Transverse colon (tissue), 4 donors: ENCODE data around the gene SDF2L1. TPM values are rescaled to one million over a fixed set of nuclear protein-coding genes. Genes with fewer than 3 reads are reported as not detected.
A peak's percentile ranks its signal among the peaks of the same experiment; 100 is the strongest.

Source experiments
- DNase-seq: peaks from one replicate; pipeline ENCODE4 v3.0.0-alpha.2; 2019
- H3K27ac ChIP-seq, 4 donors: fragments of 200-600 bp; sonication (generic); 2 replicates each; pipeline ENCODE4 v1.5.1; 2016 to 2018; ENCODE audit warnings: inconsistent platforms in 4 of 4
- H3K27me3 ChIP-seq: fragments of 200-600 bp; sonication (generic); 2 replicates; pipeline ENCODE4 v1.5.1; 2017; ENCODE audit warnings: inconsistent platforms
- H3K36me3 ChIP-seq, 4 donors: fragments of 200-600 bp; sonication (generic); 2 replicates each; pipeline ENCODE4 v1.5.1; 2017 to 2019; ENCODE audit warnings: inconsistent platforms in 4 of 4
- H3K4me1 ChIP-seq, 4 donors: fragments of 200-600 bp; sonication (generic); 2 replicates each; pipeline ENCODE4 v1.5.1; 2017 to 2020; ENCODE audit warnings: inconsistent platforms in 4 of 4
- H3K4me3 ChIP-seq, 4 donors: fragments of 200-600 bp; sonication (generic); 1 replicate in 1 of 4; 2 replicates in 3 of 4; pipeline versions ENCODE4 v1.5.1 to v1.6.1; 2017 to 2019; ENCODE audit warnings: inconsistent platforms in 4 of 4
- H3K9me3 ChIP-seq, 2 donors: fragments of 200-600 bp; sonication (generic); 2 replicates each; pipeline ENCODE4 v1.5.1; 2017 to 2019; ENCODE audit warnings: inconsistent platforms in 2 of 2
- EP300 ChIP-seq: sonication (generic); formaldehyde crosslinking; IDR thresholded peaks from one replicate; pipeline ENCODE4 v1.6.1; 2017; ENCODE audit warnings: antibody characterized with exemption, low read depth
- POLR2A ChIP-seq: fragments of 450-650 bp; IDR thresholded peaks from one replicate; pipeline ENCODE4 v1.6.1; 2016; ENCODE audit warnings: antibody characterized with exemption, mild to moderate bottlenecking, moderate library complexity
- POLR2AphosphoS5 ChIP-seq, 3 donors: sonication (generic); formaldehyde crosslinking; IDR thresholded peaks; one replicate each; pipeline ENCODE4 v1.6.1; 2016; ENCODE audit warnings: antibody characterized with exemption in 3 of 3
- WGBS, 2 donors: methylation state at CpG; one replicate each; pipeline ENCODE4 v1.1.5; 2018; ENCODE audit warnings: low coverage in 1 of 2; 5-methylcytosine and 5-hydroxymethylcytosine counted together
- in situ Hi-C, 4 donors: fragments of 200-750 bp; cut with MboI; loops; one replicate each; pipeline versions ENCODE4 v1.15.0 to v1.15.1; 2017; ENCODE audit warnings: low sequenced_read_pairs in 3 of 4, low pct_ligation_motif_present in 1 of 4, low pct_unique_long_range_greater_than_20kb in 1 of 4
- intact Hi-C: fragments of 100-400 bp; cut with DNase I; formaldehyde crosslinking; loops from one replicate; pipeline ENCODE4 v1.15.1; 2023; ENCODE audit warnings: low total_unique reads
- total RNA-seq, 4 donors: library from RNA; depleted of rRNA; stranded (reverse); fragments of >200 nt; gene quantifications; one replicate each; pipeline ENCODE4 v1.1.0, GENCODE V29; 2016
- TF ChIP-seq, protein P1 (sequence below), 5 experiments: fragments of 200-600 bp in 3 of 5; fragments of 450-650 bp in 2 of 5; sonication (generic) in 3 of 5; IDR thresholded peaks; 1 replicate in 2 of 5; 2 replicates in 3 of 5; pipeline ENCODE4 v1.5.1; 2016 to 2017; ENCODE audit warnings: antibody characterized with exemption in 5 of 5, inconsistent platforms in 3 of 5, mild to moderate bottlenecking in 2 of 5, moderate library complexity in 1 of 5

Gene SDF2L1
- total RNA-seq, 4 donors from 2014 or later = 34.0 to 55.7 (median 39.5) TPM; not detected in 1

DNA sequence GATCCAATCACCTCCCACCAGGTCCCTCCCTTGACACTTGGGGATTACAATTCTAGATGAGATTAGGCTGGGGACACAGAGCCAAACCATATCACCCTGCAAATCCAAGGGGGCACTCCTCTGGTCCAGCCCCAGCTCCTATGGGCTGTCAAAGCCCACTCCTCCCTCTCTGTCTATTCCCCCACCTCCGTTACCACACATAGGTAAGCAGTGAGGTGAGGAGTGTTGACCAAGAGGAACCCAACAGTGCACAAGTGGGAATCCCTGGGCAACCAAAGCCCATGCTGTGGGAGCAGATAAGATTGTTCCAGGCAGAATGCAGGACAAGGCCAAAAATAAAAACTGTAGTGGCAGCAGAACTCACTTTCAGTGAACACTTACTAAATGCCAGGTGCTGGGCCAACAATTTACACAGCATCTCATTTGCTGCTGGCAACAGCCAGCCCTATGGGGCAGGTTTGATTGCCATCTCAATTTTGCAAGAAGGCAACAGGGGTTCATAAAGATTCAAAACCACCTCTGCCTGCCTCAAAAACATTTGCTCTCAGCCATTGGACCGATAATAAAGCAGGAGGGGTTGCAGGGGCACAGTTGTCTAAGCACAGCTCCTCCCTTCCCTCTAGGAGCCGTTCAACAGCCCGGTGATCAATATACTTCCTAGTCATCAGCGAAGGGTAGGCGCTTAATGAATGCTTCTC is 8.9 kb downstream of the SDF2L1 start:
- Histone ChIP-seq H3K27me3 (no peaks in the 10 kb centered on the region), H3K9me3 (no peaks in the 10 kb centered on the region), H3K36me3 (no peaks in the 10 kb centered on the region), H3K4me3 (peak overlapping the region in 2 of 4 donors; percentile 42 to 55), H3K27ac (no peak overlapping the region), H3K4me1 (peaks cover 13 to 23% (median 15%) of the 10 kb centered on the region in 4 donors)
- in situ Hi-C loops (loop anchor here in 1 of 4 donors (5.0 kb wide), 1 partner anchor 51 kb away; no protein-coding TSS in a partner anchor), intact Hi-C loops (loop anchor here (5.0 kb wide), 1 partner anchor 956 kb away; no protein-coding TSS in a partner anchor)
- TF ChIP-seq, protein P1, sequence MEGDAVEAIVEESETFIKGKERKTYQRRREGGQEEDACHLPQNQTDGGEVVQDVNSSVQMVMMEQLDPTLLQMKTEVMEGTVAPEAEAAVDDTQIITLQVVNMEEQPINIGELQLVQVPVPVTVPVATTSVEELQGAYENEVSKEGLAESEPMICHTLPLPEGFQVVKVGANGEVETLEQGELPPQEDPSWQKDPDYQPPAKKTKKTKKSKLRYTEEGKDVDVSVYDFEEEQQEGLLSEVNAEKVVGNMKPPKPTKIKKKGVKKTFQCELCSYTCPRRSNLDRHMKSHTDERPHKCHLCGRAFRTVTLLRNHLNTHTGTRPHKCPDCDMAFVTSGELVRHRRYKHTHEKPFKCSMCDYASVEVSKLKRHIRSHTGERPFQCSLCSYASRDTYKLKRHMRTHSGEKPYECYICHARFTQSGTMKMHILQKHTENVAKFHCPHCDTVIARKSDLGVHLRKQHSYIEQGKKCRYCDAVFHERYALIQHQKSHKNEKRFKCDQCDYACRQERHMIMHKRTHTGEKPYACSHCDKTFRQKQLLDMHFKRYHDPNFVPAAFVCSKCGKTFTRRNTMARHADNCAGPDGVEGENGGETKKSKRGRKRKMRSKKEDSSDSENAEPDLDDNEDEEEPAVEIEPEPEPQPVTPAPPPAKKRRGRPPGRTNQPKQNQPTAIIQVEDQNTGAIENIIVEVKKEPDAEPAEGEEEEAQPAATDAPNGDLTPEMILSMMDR (IDR thresholded peaks at IDR 0.05) = no peak
- TF ChIP-seq POLR2A (no peak), POLR2AphosphoS5 (IDR thresholded peaks at IDR 0.05) (no peak), EP300 (no peak)
- 25% methylated on average over 6 of the region's 6 CpGs; no CpG with 5 or more reads in 1 of the 2 donors for WGBS, 2 donors
- DNase-seq = no peak

DNA sequence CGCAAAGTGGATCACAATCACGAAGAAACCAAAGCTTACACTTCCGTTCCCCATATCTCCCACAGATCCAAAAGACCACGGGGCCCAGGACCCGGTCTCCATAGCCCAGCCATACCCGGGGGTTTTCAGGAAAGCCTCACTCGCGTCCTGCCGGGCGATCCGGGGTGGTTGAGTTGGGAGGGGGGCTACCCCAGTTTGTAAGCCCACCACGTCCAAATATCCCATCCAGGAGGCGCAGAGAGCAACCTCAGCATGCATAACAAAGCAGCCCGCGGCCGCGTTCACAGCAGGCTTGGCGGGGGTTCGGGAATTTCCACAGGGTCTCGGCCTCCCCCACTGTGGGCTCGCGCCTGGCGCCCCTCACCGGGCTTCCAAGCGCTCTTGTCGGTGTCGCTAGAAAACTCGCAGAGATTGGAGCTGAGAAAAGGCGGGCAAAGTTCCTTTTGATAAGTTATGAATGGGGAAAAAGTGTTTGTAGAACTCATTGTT is 9.5 kb downstream of the SDF2L1 start:
- Histone ChIP-seq H3K36me3 (no peaks in the 10 kb centered on the region), H3K27ac (peak overlapping the region in 2 of 4 donors; percentile 43 to 56), H3K27me3 (peaks cover under 1% of the 10 kb centered on the region), H3K9me3 (no peaks in the 10 kb centered on the region), H3K4me3 (peak overlapping the region; percentile 23 to 55 (median 42)), H3K4me1 (peaks cover 13 to 21% (median 15%) of the 10 kb centered on the region in 4 donors)
- in situ Hi-C loops = loop anchor here in 1 of 4 donors (5.0 kb wide), 1 partner anchor 51 kb away; no protein-coding TSS in a partner anchor
- no peak for DNase-seq
- intact Hi-C loops = loop anchor here (5.0 kb wide), 1 partner anchor 956 kb away; no protein-coding TSS in a partner anchor
- 0% methylated on average over 29 of the region's 29 CpGs; no CpG with 5 or more reads in 1 of the 2 donors for WGBS, 2 donors
- TF ChIP-seq POLR2A = no peak
- TF ChIP-seq, protein P1 (IDR thresholded peaks at IDR 0.05) = no peak
- TF ChIP-seq EP300 = no peak
- no peak for TF ChIP-seq POLR2AphosphoS5 (IDR thresholded peaks at IDR 0.05)

DNA sequence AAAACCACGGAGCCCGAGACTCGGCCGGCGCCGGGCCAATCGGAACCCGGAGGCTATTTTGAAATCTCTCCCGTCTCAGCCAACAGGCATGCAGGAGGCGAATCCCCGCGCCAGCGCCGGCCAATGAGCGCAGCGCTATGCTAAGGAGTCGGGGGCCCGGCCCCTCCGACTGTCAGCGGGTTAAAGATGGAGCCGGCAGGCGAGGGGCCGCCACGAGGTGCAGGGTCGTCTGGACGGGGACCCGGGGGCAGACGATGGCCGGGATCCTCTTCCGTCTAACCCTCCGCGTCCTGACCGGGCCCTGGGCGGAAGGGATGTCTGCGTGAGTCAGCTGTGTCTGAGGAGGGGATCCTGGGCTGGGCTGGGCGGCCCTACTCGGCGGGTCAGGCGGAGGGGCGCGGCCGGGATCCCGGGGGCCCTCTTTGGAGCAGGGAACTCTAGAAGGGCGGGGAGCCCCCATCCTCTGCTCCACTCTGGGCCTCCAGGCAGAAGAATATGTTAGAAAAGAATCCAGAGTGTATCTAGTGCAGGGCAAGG is 10.0 kb downstream of the SDF2L1 start:
- Histone ChIP-seq H3K4me3 (peak overlapping the region; percentile 32 to 55 (median 42)), H3K27ac (peak overlapping the region; percentile 8 to 56 (median 34)), H3K9me3 (no peaks in the 10 kb centered on the region), H3K4me1 (peaks cover 13 to 23% (median 16%) of the 10 kb centered on the region in 4 donors), H3K36me3 (no peaks in the 10 kb centered on the region), H3K27me3 (peaks cover 3% of the 10 kb centered on the region)
- intact Hi-C loops (loop anchor here (5.0 kb wide), 1 partner anchor 955 kb away; no protein-coding TSS in a partner anchor), in situ Hi-C loops (loop anchor here in 1 of 4 donors (5.0 kb wide), 1 partner anchor 50 kb away; no protein-coding TSS in a partner anchor)
- 1% methylated on average over 29 of the region's 44 CpGs; no CpG with 5 or more reads in 1 of the 2 donors for WGBS, 2 donors
- TF ChIP-seq POLR2AphosphoS5 (IDR thresholded peaks at IDR 0.05) (no peak), EP300 (no peak), POLR2A (no peak)
- TF ChIP-seq, protein P1 (IDR thresholded peaks at IDR 0.05) = no peak
- DNase-seq = peak; percentile 86
